NT2/D1 (cell line): ENCODE data around the gene CCDC91.

Experiments used
- SUZ12 ChIP-seq: IDR thresholded peaks from 2 replicates; pipeline ENCODE4 v1.6.1; 2011; ENCODE audit not compliant: insufficient read length, insufficient read depth; ENCODE audit errors: extremely low read depth
- YY1 ChIP-seq: IDR thresholded peaks from 2 replicates; pipeline ENCODE4 v1.6.1; 2011; ENCODE audit not compliant: insufficient read length, insufficient read depth
- ZNF274 ChIP-seq: IDR thresholded peaks from 2 replicates; pipeline ENCODE4 v1.6.1; 2011; ENCODE audit warnings: mild to moderate bottlenecking, low read depth, low read length

- TF ChIP-seq ZNF274 (no peak), SUZ12 (no peak), YY1 (no peak)
Measured at GRCh38 chr12:28232211-28232928, 42.1 kb downstream of the CCDC91 start.
